HEK293T (cell line): Measurements from ENCODE around the gene SYNGAP1.
A peak's percentile ranks its signal among the peaks of the same experiment; 100 is the strongest.
"Not testable (repeated sequence)": the region's sequence is repeated elsewhere in the genome, so short reads cannot be mapped to it uniquely, and the experiment has no call there.

Experiments
- CTCF ChIA-PET: fragments of 350-600 bp; formaldehyde crosslinking; extraction: SDS; loops from one replicate; lab custom pipeline; 2021; ENCODE audit warnings: antibody characterized with exemption, inconsistent platforms; lab: Yijun Ruan, JAX
- POLR2A ChIA-PET: fragments of 350-600 bp; formaldehyde crosslinking; extraction: SDS; loops from one replicate; lab custom pipeline; 2020; ENCODE audit warnings: antibody characterized with exemption, inconsistent platforms; lab: Yijun Ruan, JAX
- DNase-seq: peaks from one replicate; pipeline ENCODE4 v3.0.0; 2012; ENCODE audit warnings: mixed read lengths; ENCODE audit errors: extremely low spot score
- ARNT ChIP-seq: fragments of 450-650 bp; IDR thresholded peaks from 2 replicates; pipeline ENCODE4 v1.6.1; 2017; ENCODE audit warnings: mild to moderate bottlenecking
- BHLHE40 ChIP-seq: fragments of 450-650 bp; IDR thresholded peaks from 2 replicates; pipeline ENCODE4 v1.6.1; 2016; ENCODE audit warnings: mild to moderate bottlenecking, moderate library complexity, borderline replicate concordance
- CTBP1 ChIP-seq: fragments of 450-650 bp; IDR thresholded peaks from 2 replicates; pipeline ENCODE4 v1.6.1; 2016; ENCODE audit warnings: borderline replicate concordance
- ELF4 ChIP-seq: fragments of 450-650 bp; IDR thresholded peaks from 2 replicates; pipeline ENCODE4 v1.6.1; 2017; ENCODE audit warnings: antibody characterized with exemption
- FOXA1 ChIP-seq: fragments of 450-650 bp; IDR thresholded peaks from 2 replicates; pipeline ENCODE4 v1.6.1; 2016; ENCODE audit warnings: mild to moderate bottlenecking
- FOXK2 ChIP-seq: fragments of 450-650 bp; IDR thresholded peaks from 2 replicates; pipeline ENCODE4 v1.6.1; 2016; ENCODE audit warnings: mild to moderate bottlenecking
- FOXM1 ChIP-seq: fragments of 450-650 bp; IDR thresholded peaks from 2 replicates; pipeline ENCODE4 v1.6.1; 2017; ENCODE audit warnings: mild to moderate bottlenecking, borderline replicate concordance
- HDGF ChIP-seq: fragments of 450-650 bp; IDR thresholded peaks from 2 replicates; pipeline ENCODE4 v1.6.1; 2017; ENCODE audit warnings: antibody characterized with exemption, borderline replicate concordance
- L3MBTL2 ChIP-seq: fragments of 450-650 bp; conservative IDR thresholded peaks from 2 replicates; pipeline ENCODE4 v1.6.1; 2016; ENCODE audit warnings: mild to moderate bottlenecking
- LEF1 ChIP-seq: fragments of 450-650 bp; IDR thresholded peaks from 2 replicates; pipeline ENCODE4 v1.6.1; 2017; ENCODE audit warnings: mild to moderate bottlenecking, borderline replicate concordance
- NFRKB ChIP-seq: fragments of 450-650 bp; IDR thresholded peaks from 2 replicates; pipeline ENCODE4 v1.6.1; 2016; ENCODE audit warnings: mild to moderate bottlenecking, moderate library complexity
- SP1 ChIP-seq: fragments of 450-650 bp; IDR thresholded peaks from 2 replicates; pipeline ENCODE4 v1.6.1; 2017
- SUZ12 ChIP-seq: fragments of 450-650 bp; IDR thresholded peaks from 2 replicates; pipeline ENCODE4 v1.6.1; 2016; ENCODE audit warnings: mild to moderate bottlenecking
- TARDBP ChIP-seq: fragments of 450-650 bp; IDR thresholded peaks from 2 replicates; pipeline ENCODE4 v1.6.1; 2016
- ZNF384 ChIP-seq: fragments of 450-650 bp; IDR thresholded peaks from 2 replicates; pipeline ENCODE4 v1.6.1; 2016
- TF ChIP-seq, protein P1 (sequence below): fragments of 450-650 bp; IDR thresholded peaks from 2 replicates; pipeline ENCODE4 v1.6.1; 2016

The SYNGAP1 gene

DNA sequence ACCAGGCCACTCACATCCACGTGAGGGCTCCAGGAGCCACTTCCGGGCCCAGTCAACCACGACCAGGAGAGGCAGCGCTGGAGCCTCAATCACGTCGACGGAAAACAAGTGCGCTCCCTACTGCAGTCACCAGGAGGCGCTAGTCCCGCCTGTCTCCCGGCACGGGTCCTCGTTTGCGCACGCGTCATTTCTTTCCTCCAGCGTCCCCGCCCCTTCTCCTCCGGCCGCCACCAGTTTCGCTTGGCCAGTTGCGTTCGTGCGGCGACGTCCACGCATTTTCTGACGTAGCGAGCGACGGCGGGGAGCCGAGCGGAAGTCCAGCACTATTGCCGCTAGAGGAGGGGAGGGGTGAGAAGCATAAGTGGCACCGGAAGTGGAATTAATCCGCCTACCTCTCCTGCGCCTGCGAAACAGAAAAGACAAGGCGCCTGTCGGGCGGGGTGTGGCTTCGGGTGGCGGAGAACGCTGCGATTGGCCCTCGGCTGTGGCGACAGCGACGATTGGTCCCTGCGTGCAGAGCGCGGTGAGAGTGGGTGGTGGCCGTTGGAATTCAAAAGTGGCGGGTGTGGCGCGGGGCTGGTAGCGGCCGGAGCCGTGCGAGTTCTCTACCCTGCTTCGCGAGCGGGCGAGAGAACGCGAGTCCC, 28.5 kb upstream of the SYNGAP1 start, which contains the start of gene KIFC1:
KIFC1 (plus strand) TSS at position 546 of the 644 bp plus-strand sequence. CDS start 163 bp downstream, outside the sequence.
- POLR2A ChIA-PET: interaction anchor here (1.0 to 1.4 kb wide), 4 partner anchors 10 to 63 kb away, joined by 4 to 5 read pairs (median 4); partner anchors contain the start of genes CUTA and ZBTB9
- TF ChIP-seq HDGF (0 out of 2 replicates have a peak, but pooled peaks have one; percentile 10), ZNF384 (no peak), L3MBTL2 (peak; percentile 25; the same call in 1 of the 2 replicates), SUZ12 (no peak), SP1 (no peak), FOXM1 (peak; percentile 97), ELF4 (peak; percentile 87), ARNT (peak; percentile 35; the same call in 1 of the 2 replicates)
- TF ChIP-seq, protein P1, sequence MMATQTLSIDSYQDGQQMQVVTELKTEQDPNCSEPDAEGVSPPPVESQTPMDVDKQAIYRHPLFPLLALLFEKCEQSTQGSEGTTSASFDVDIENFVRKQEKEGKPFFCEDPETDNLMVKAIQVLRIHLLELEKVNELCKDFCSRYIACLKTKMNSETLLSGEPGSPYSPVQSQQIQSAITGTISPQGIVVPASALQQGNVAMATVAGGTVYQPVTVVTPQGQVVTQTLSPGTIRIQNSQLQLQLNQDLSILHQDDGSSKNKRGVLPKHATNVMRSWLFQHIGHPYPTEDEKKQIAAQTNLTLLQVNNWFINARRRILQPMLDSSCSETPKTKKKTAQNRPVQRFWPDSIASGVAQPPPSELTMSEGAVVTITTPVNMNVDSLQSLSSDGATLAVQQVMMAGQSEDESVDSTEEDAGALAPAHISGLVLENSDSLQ: peak; percentile 74
- peak; percentile 95 for DNase-seq
- CTCF ChIA-PET: interaction anchor here (0.6 to 1.7 kb wide), 7 partner anchors 9 to 114 kb away, joined by 3 to 7 read pairs (median 3); partner anchors contain the start of genes B3GALT4 and ZBTB9

DNA sequence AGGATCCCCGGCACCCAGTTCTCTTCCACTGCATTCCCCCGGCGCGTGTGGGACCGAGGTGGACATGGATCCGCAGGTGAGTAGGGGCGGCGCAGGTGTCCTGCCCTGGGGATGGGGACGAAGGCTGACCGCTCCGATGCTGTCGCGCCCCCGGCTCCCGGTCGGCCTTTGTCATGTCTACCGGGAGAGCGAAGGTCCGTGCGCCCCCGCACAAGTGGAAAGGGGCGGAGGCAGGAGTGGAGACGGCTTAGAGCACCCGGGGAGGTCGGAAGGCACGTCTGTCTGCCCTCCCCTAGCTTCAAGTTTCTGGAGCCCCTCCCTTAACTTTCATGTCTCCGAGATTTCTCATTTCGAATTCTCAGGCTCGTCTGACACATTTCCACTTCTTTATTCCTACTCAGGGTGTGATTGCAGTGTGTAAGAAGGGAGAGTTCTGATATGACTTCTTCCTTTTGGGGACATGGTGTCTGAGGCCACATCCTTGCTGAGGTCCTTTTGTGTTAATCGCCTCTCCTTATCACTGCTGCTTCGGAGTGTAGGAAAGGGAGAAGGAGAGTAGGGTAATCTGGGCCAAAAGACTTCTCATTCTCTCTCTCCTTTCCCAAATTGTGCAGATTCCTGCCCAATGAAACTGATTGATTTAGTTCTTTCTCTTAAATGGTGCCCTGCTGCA, 27.8 kb upstream of the SYNGAP1 start:
- TF ChIP-seq FOXA1 (no peak), ARNT (no peak), LEF1 (no peak), L3MBTL2 (no peak), SP1 (no peak), HDGF (no peak), SUZ12 (no peak), NFRKB (no peak), FOXK2 (no peak), CTBP1 (no peak), ZNF384 (no peak), FOXM1 (no peak)
- TF ChIP-seq, protein P1: no peak
- no peak for DNase-seq
- ChIA-PET CTCF (no interaction called here), POLR2A (interaction anchor here (0.9 to 1.4 kb wide), 3 partner anchors 9 to 34 kb away, joined by 3 to 4 read pairs (median 4); no protein-coding TSS in a partner anchor)

DNA sequence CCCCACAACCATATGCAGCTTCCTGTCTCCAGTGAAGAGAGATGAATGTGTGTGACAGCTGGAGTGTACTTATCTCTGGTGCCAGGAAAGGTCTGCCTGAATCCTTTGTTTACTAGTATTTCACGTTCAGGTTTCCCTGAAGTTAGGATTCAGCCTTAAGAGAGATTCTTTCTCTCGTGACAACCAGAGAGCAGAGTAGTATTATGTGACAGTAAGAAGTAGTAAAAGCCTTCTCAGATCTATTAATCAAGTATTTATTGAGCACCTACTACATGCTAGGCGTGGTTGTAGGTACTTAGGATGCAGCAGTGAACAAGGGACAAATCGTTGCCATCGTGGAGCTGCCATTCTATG, 27.3 kb upstream of the SYNGAP1 start:
- POLR2A ChIA-PET: interaction anchor here (0.9 to 1.4 kb wide), 3 partner anchors 9 to 34 kb away, joined by 3 to 4 read pairs (median 4); no protein-coding TSS in a partner anchor
- DNase-seq: no peak
- no peak for TF ChIP-seq FOXA1
- TF ChIP-seq, protein P1: no peak; the same call in 1 of the 2 replicates
- no peak for TF ChIP-seq BHLHE40
- TF ChIP-seq L3MBTL2: no peak
- TF ChIP-seq NFRKB: no peak
- no peak for TF ChIP-seq CTBP1
- no peak for TF ChIP-seq FOXK2
- TF ChIP-seq ELF4: no peak
- no peak for TF ChIP-seq FOXM1
- CTCF ChIA-PET: no interaction called here

DNA sequence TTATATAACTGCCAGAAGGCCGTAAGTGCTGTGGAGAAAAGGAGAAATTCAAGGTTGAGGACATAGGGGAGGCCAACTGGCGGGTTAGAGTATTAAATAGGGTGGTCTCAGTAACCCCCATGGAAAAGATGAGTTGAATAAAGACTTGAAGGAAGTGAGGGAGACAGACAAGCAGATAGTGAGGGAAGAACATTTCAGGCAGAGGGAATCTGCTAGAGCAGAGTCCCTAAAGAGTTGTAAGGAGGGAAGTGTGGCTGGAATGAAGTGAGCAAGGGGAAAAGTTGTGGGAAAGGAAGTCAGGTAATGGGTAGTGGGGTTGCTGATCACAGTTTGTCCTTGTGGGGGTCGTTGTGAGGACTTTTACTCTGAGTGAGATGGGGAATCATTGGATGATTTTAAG, 26.9 kb upstream of the SYNGAP1 start:
- ChIA-PET POLR2A (interaction anchor here (0.9 to 1.4 kb wide), 2 partner anchors 14 to 33 kb away, joined by 3 to 4 read pairs; no protein-coding TSS in a partner anchor), CTCF (no interaction called here)
- TF ChIP-seq L3MBTL2 (no peak), BHLHE40 (no peak), ARNT (no peak), SP1 (no peak), ELF4 (no peak), TARDBP (no peak), NFRKB (no peak), FOXK2 (no peak), FOXM1 (no peak), HDGF (no peak), FOXA1 (no peak), ZNF384 (no peak)
- TF ChIP-seq, protein P1: no peak
- DNase-seq: no peak

DNA sequence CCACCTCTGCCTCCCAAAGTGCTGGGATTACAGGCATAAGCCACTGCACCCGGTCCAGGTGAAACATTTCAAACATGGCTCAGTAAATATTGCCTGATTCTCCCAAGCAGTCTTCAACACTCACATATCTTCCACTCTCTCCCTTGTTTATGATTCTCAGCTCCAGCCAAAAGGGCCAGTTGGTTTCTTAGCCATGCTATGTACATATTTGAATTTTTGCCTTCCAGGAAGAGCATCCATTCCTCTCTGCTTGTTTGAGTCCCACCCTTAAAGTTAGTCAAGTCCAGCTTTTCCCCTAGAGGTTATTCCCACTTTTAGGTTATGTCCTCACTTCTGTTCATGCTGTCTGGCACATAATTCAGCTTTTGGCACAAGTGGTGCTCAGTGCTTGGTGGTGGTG, 22.3 kb upstream of the SYNGAP1 start:
- no peak for DNase-seq
- POLR2A ChIA-PET: interaction anchor here (1.1 kb wide), 1 partner anchor 29 kb away, joined by 3 read pairs; no protein-coding TSS in a partner anchor
- TF ChIP-seq FOXA1 (no peak), L3MBTL2 (no peak), LEF1 (no peak), FOXM1 (no peak), ZNF384 (no peak), TARDBP (no peak), NFRKB (no peak), FOXK2 (no peak), ELF4 (no peak), ARNT (no peak), SUZ12 (no peak), HDGF (no peak), SP1 (no peak), BHLHE40 (no peak), CTBP1 (no peak)
- TF ChIP-seq, protein P1: no peak
- CTCF ChIA-PET: no interaction called here

DNA sequence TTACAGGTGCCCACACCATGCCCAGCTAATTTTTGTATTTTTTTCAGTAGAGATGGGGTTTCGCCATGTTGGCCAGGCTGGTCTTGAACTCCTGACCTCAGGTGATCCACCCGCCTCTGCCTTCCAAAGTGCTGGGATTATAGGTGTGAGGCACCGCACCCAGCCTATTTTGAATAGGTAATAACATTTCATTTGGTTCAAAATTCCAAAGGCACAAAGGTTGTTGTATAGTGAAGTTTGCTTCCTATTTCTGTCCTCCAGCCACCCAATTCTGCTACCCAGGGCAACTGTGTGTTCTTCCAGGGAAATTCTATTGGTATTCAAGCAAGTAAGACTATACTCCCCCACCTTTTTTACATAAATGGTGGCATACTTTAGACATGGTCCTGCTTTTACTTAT, 21.3 kb upstream of the SYNGAP1 start:
- CTCF ChIA-PET: not testable (repeated sequence)
- POLR2A ChIA-PET: interaction anchor here (1.1 kb wide), 1 partner anchor 28 kb away, joined by 3 read pairs; no protein-coding TSS in a partner anchor

DNA sequence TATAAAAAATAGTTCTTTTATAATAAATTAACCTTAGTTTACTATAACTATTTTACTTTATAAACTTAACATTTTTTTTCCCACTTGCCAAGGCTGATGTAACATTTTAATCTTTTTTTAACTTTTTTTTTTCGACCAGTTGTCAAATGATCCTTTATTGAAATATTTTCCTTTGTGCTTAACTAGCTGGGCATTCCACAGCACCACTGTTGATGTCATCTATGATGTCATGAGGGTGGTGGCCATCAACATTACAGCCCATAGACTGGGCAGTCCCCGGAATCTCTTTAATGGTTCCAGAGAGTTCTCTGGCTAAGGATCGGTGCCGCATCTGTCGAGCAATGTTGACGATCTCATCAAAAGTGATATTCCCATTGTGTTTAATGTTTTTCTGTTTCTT, 20.0 kb upstream of the SYNGAP1 start:
- DNase-seq, POLR2A ChIA-PET: not testable (repeated sequence)
- CTCF ChIA-PET: interaction anchor here (0.6 kb wide), 1 partner anchor 179 kb away, joined by 3 read pairs; no protein-coding TSS in a partner anchor

More for the DNA sequence above, 21.3 kb upstream of the SYNGAP1 start:
- not testable (repeated sequence) for DNase-seq
